PC-3 (cell line): ENCODE results near the gene TJP3. TPM values are rescaled to one million over a fixed set of nuclear protein-coding genes. Genes with fewer than 3 reads are reported as not detected.

Experiments
- ATAC-seq: fragments of 200-7000 bp; cut with Tn5 transposase; 2 replicates; pipeline ENCODE4 v1.9.1; 2020; ENCODE audit warnings: mild to moderate bottlenecking, moderate library complexity
- BruUV-seq: library from RNA; stranded (reverse); fragments of 400-500 nt; replicated peaks from 2 replicates; lab custom pipeline; 2021; lab: Mats Ljungman, UMichigan
- CTCF ChIA-PET: fragments of 300-600 bp; sonication (Branson Sonifier 250); formaldehyde crosslinking; loops from one replicate; lab custom pipeline; 2022; ENCODE audit warnings: antibody characterized with exemption; lab: Charles Lee
- POLR2A ChIA-PET: fragments of 300-600 bp; sonication (Branson Sonifier 250); formaldehyde crosslinking; loops from one replicate; lab custom pipeline; 2022; ENCODE audit warnings: antibody characterized with exemption; ENCODE audit not compliant: unreplicated experiment; lab: Charles Lee
- DNase-seq: peaks from one replicate; pipeline ENCODE4 v3.0.0-alpha.2; 2015
- H2AFZ ChIP-seq: fragments of 300-600 bp; sonication (generic); 2 replicates; pipeline ENCODE4 v1.6.0; 2016; ENCODE audit warnings: antibody characterized with exemption, low read length
- H3F3A ChIP-seq: fragments of 300-600 bp; sonication (generic); one replicate; pipeline ENCODE4 v1.6.0; 2017; ENCODE audit warnings: antibody characterized with exemption, low read length, control low read depth, mild to moderate bottlenecking; ENCODE audit not compliant: unreplicated experiment
- H3K27ac ChIP-seq: fragments of 300-600 bp; sonication (generic); 2 replicates; pipeline ENCODE4 v1.5.1; 2016; ENCODE audit warnings: mild to moderate bottlenecking, low read length
- H3K27me3 ChIP-seq: fragments of 300-600 bp; sonication (generic); 2 replicates; pipeline ENCODE4 v1.6.1; 2016; ENCODE audit warnings: low read length, mixed read lengths
- H3K36me3 ChIP-seq: fragments of 300-600 bp; sonication (generic); 2 replicates; pipeline ENCODE4 v1.6.1; 2016; ENCODE audit warnings: low read depth, mixed run types, low read length, mixed read lengths
- H3K4me1 ChIP-seq: fragments of 300-600 bp; sonication (generic); 2 replicates; pipeline ENCODE4 v1.5.1; 2016; ENCODE audit warnings: low read length; ENCODE audit not compliant: insufficient read depth
- H3K4me2 ChIP-seq: fragments of 300-600 bp; sonication (generic); 2 replicates; pipeline ENCODE4 v1.6.0; 2016; ENCODE audit warnings: low read length
- H3K4me3 ChIP-seq: fragments of 300-600 bp; sonication (generic); 2 replicates; pipeline ENCODE4 v1.5.1; 2016; ENCODE audit warnings: mild to moderate bottlenecking, low read length, mixed read lengths
- H3K79me2 ChIP-seq: fragments of 300-600 bp; sonication (generic); 2 replicates; pipeline ENCODE4 v1.6.1; 2017; ENCODE audit warnings: low read length, mixed read lengths
- H3K9ac ChIP-seq: fragments of 300-600 bp; sonication (generic); 2 replicates; pipeline ENCODE4 v1.6.0; 2016; ENCODE audit warnings: mild to moderate bottlenecking, low read length
- H3K9me2 ChIP-seq: fragments of 300-600 bp; sonication (generic); replicated peaks from 2 replicates; pipeline ENCODE4 v1.6.1; 2016; ENCODE audit warnings: mixed run types, low read length, mixed read lengths
- H3K9me3 ChIP-seq: fragments of 300-600 bp; sonication (generic); 2 replicates; pipeline ENCODE4 v1.6.1; 2016; ENCODE audit warnings: low read length, mixed read lengths
- H4K20me1 ChIP-seq: fragments of 300-600 bp; sonication (generic); 2 replicates; pipeline ENCODE4 v1.6.1; 2016; ENCODE audit warnings: low read length, mixed read lengths
- CTCF ChIP-seq: fragments of 300-600 bp; sonication (generic); conservative IDR thresholded peaks from 2 replicates; pipeline ENCODE4 v1.5.1; 2017; ENCODE audit warnings: antibody characterized with exemption, low read depth, mild to moderate bottlenecking, low read length
- EZH2 ChIP-seq: fragments of 300-600 bp; sonication (generic); IDR thresholded peaks from one replicate; pipeline ENCODE4 v1.6.1; 2017; ENCODE audit warnings: antibody characterized with exemption, mild to moderate bottlenecking, low read length; ENCODE audit not compliant: unreplicated experiment
- EZH2phosphoT487 ChIP-seq: fragments of 300-600 bp; sonication (generic); IDR thresholded peaks from 2 replicates; pipeline ENCODE4 v1.6.1; 2018; ENCODE audit warnings: mild to moderate bottlenecking, antibody characterized with exemption, low read length, borderline replicate concordance
- intact Hi-C: fragments of 100-400 bp; cut with micrococcal nuclease; formaldehyde crosslinking; loops from 2 replicates; pipeline ENCODE4 v1.9.0; 2023
- total RNA-seq: library from RNA; depleted of rRNA; stranded (reverse); fragments of >200 nt; gene quantifications from 2 replicates; pipeline ENCODE4 v1.2.3, GENCODE V29; 2014

TJP3 gene
- total RNA-seq, 1 experiment from 2014 or later, result 11.7 TPM

GRCh38 chr19:3785938-3786824 is 78.0 kb downstream of the TJP3 start, which contains the start of gene MATK:
Gene MATK (minus strand): TSS chr19:3786381. CDS start chr19:3785135, 1,246 bp downstream.
- no peaks in the 10 kb centered on the region for H3F3A ChIP-seq
- H3K9me3 ChIP-seq, result 0 out of 2 replicates have a peak, but pooled peaks cover 12% of the 10 kb centered on the region
- 0 out of 2 replicates have a peak within 1 kb of the TSS, but pooled peaks have one; percentile 62 for H3K4me2 ChIP-seq
- H3K79me2 ChIP-seq, result no peaks in the 10 kb centered on the region
- no TSS peak for BruUV-seq
- H3K36me3 ChIP-seq, result no peaks in the 10 kb centered on the region
- intact Hi-C loops, result no loop called here
- TF ChIP-seq EZH2 (no peak), CTCF (no peak), EZH2phosphoT487 (no peak)
- POLR2A ChIA-PET, result no interaction called here
- H4K20me1 ChIP-seq, result no peaks in the 10 kb centered on the region
- CTCF ChIA-PET, result no interaction called here
- DNase-seq (no peak), ATAC-seq (no peak)
- H2AFZ ChIP-seq, result no peak within 1 kb of the TSS
- no peak within 1 kb of the TSS for H3K27ac ChIP-seq
- no peaks in the 10 kb centered on the region for H3K4me1 ChIP-seq
- H3K27me3 ChIP-seq, result no peaks in the 10 kb centered on the region
- no peak within 1 kb of the TSS for H3K9ac ChIP-seq
- H3K9me2 ChIP-seq, result no peaks in the 10 kb centered on the region
- no peak within 1 kb of the TSS for H3K4me3 ChIP-seq

- Histone ChIP-seq H3K36me3 (no peaks in the 10 kb centered on the region), H3K79me2 (no peaks in the 10 kb centered on the region), H3K9me2 (no peaks in the 10 kb centered on the region), H3K4me1 (no peaks in the 10 kb centered on the region), H3K4me2 (no peak overlapping the region), H3K9me3 (no peaks in the 10 kb centered on the region), H3F3A (no peaks in the 10 kb centered on the region), H3K27me3 (no peaks in the 10 kb centered on the region), H3K9ac (no peak overlapping the region), H3K4me3 (no peak overlapping the region), H2AFZ (no peak overlapping the region), H3K27ac (no peak overlapping the region), H4K20me1 (no peaks in the 10 kb centered on the region)
- no TSS peak for BruUV-seq
- intact Hi-C loops, result no loop called here
- ATAC-seq (no peak), DNase-seq (no peak)
- CTCF ChIA-PET, result no interaction called here
- no peak for TF ChIP-seq EZH2phosphoT487
- TF ChIP-seq CTCF, result no peak
- TF ChIP-seq EZH2, result no peak
- POLR2A ChIA-PET, result no interaction called here
Observed at GRCh38 chr19:3788996-3789778, 81.0 kb downstream of the TJP3 start.
